Activated T-cell treated with anti-CD3 and anti-CD28 coated beads for 24 hours (primary cell): ENCODE data around the gene HIP1.
"Not testable (repeated sequence)": the region's sequence is repeated elsewhere in the genome, so short reads cannot be mapped to it uniquely, and the experiment has no call there.

Experiments used
- DNase-seq: peaks from one replicate; pipeline ENCODE4 v3.0.0-alpha.2; 2020; ENCODE audit warnings: low read depth

The HIP1 gene

DNA sequence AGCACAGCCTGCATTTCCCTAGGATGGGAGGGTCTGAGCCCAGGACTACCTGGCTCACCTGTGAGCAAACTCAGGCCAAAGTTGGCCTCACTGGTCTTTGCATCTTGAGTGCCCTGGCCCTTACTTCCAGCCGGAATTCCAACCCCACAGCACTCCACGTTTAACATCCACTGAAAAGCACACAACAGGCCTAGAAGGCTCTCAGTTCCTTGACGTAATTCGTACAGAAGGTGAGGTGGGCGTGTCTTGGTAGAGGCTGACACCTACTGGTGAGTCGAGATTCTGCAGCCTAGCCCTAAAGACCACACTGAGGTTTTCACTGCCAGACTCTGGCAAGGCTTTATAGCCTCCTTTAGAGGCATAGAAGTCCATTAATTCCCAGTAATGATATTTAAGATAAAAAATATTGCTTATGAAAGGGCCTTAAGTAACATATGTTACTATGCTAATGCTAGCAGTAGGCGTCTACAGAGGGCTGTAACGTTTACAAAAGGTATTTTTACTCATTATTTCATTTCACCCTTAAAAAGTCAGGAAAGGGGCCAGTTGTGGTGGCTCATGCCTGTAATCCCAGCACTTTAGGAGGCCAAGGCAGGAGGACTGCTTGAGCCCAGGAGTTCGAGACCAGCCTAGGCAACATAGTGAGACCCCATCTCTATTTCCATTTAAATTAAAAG is 95.8 kb downstream of the HIP1 start:
- DNase-seq = peak; percentile 49

GRCh38 chr7:75640201-75640600 is 98.5 kb downstream of the HIP1 start:
- DNase-seq = no peak

GRCh38 chr7:75639886-75640190 is 98.9 kb downstream of the HIP1 start:
- DNase-seq = no peak

- DNase-seq = peak; percentile 8
These were observed 99.5 kb downstream of the HIP1 start for GRCh38 chr7:75639071-75639885.

DNA sequence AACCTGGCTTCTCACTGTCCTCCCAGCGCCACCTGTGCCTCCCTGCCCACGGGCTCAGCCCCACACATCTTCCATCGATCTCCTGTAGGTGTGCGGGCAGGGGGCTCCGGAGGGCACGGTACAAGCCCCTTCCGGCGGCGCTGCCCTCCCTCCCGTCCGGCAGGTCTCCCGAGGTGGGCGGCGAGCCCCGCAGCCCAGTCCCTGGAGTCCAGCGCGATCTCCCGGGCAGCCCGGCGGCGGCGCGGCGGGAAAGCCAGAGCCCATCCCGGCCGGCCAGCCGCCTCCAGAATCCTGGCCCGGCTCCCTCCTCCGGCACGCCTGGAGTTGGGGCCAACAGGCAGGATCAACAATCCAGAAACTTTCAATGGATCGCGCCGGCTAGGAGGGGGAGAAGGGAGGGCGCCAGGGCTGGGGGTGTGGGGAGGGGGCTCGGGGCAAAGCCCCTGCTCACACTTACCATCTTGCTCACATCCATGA is 100.1 kb downstream of the HIP1 start:
- no peak for DNase-seq

GRCh38 chr7:75637854-75638593 is 100.7 kb downstream of the HIP1 start:
- DNase-seq = no peak

DNA sequence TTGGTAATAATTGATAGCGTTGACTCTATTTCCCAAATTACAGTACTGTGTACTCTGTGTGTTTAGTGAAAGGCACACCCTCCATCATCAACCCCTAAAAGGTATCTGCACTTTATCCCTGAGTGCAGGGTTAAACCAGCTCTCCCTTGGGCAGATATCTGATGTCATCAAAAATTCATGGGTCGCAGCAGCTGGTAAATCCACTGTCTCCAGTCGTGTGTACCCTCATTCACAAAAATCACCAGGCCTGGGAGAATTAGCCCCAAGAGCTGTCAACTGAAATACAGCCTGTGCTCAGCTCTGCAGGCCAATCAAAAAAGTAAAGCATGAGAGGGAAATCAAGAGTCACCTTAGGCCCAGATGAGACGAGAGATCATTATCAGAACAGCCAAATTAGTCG is 103.7 kb downstream of the HIP1 start:
- no peak for DNase-seq

DNA sequence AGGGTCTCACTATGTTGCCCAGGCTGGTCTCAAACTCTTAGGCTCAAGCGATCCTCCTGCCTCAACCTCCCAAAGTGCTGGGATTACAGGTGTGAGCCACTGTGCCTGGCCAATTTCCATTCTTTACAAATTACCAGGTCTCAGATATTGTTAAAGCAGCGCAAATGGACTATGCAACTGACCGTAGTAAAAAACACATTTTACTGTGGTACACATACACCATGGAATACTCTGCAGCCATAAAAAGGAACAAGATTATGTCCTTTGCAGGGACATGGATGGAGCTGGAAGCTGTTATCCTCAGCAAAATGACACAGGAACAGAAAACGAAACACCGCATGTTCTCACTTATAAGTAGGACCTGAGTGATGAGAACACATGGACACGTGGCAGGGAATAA is 106.2 kb downstream of the HIP1 start:
- not testable (repeated sequence) for DNase-seq

- no peak for DNase-seq
These were observed 107.0 kb downstream of the HIP1 start for GRCh38 chr7:75631711-75632110.

GRCh38 chr7:75630549-75630948 is 108.2 kb downstream of the HIP1 start:
- DNase-seq = no peak

DNA sequence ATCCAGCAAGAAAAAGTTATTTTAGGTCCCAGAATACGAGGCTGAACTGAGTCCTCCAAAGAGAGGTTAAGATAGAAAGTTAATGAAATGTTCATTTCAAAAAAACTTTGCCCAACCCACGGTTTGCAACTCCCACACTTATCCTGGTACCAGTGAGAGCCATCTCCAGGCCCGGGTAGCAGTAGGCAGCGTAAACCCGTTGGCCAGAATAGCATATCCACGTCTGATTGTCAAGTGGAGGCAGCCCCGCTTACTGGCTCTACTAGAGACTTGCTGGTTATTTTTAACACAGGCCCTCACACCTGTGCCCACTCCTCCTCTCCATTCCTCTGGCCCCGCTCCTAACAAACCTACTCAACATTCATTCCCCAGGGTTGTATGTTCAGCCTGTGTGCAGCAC is 109.7 kb downstream of the HIP1 start:
- no peak for DNase-seq

GRCh38 chr7:75628055-75628454 is 110.7 kb downstream of the HIP1 start:
- no peak for DNase-seq

- DNase-seq = no peak
These were observed 111.8 kb downstream of the HIP1 start for GRCh38 chr7:75626954-75627353.

- DNase-seq = no peak
These were observed 112.9 kb downstream of the HIP1 start for GRCh38 chr7:75625868-75626267.

DNA sequence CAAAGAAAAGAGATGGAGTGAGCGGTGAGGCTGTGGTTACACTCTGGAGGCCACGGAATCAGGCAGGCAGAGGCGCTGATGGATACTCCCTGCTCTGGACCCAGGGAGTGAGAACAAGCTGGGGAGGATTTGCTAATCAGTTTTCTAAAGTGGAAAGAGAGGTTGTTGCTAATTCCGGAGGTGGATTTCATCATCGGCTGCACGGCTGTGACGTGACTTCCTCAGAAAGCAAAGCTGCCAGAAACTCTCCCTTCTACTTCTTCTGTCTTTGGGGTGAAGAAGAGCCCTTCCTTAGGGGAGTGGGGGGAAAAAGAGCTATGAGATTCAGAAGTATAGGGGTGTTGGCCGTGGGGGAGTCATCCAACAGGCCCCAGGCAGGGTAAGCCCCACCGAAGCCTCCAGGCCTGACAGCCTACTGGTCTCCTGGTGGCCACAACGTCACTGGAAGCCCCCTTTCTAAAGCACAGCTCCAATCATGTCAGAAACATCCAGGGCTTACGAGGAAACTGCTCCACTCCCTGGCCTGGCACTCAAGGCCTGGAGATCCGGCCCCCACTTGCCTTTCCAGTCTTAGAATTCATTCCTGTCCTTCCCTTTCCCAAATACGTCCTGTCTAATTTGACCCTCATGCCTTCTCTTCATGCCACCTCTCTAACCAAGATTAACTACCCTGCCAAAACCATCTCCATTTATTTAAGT is 114.5 kb downstream of the HIP1 start:
- DNase-seq = no peak

DNA sequence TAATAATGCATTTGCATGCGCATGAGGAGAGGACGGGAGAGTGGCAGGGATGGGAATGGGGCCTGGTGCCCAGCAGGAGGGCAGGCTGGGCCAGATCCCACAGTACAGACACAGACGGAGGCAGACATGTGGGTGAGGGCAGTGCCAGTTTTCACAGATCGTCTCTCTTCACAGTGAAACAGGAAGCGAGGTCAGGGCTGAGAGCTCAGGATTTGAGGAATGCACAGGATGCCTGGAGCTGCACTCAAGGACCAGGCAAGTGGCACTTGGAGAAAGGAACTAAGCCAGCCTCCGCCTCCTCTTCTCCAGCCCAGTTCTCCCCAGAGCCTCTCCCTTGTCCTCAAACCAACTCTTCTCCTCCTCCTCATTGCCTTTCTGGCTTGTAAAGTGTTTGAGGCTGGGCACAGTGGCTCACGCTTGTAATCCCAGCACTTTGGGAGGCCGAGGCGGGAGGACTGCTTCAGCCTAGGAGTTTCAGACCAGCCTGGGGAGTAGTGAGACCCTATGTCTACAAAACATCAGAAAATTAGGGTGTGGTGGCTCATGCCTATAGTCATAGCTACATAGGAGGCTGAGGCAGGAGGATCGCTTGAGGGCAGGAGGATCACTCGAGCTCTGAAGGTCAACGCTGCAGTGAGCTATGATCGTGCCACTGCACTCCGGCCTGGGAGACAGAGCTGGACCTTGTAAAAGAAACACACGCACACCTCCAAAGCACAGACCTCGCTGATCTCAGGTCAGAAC is 115.2 kb downstream of the HIP1 start:
- DNase-seq = no peak

GRCh38 chr7:75621124-75621523 is 117.6 kb downstream of the HIP1 start:
- DNase-seq = no peak

- DNase-seq = no peak
These were observed 119.1 kb downstream of the HIP1 start for GRCh38 chr7:75619636-75620035.

GRCh38 chr7:75617634-75618234 is 121.0 kb downstream of the HIP1 start:
- DNase-seq = peak; percentile 22

DNA sequence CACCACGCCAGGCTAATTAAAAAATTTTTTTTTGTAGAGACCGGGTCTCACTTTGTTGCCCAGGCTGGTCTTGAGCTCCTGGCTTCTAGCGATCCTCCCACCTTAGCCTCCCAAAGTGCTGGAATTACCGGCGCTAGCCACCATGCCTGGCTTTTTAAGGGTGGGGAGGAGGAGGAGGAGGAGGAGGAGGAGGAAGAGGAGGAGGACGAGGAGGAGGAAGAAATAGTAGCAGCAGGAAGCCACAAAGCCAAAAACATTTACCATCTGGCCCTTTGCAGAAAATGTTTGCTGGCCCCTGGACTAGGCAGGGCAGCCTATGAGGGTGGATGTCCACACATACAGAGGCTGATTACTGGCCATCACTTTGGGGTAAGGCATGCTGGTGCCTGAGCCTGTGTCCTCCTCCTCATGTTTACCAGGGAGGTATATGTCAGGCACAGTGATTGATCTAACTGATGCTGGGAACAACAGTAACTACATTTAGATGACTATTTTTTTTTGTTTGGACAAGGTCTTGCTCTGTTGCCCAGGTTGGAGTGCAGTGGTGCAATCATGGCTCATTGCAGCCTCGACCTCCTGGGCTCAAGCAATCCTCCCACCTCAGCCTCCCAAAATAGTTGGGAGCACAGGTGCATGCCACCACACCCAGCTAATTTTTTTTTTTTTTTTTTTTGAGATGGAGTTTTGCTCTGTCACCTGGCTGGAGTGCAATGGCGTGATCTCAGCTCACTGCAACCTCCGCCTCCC is 122.1 kb downstream of the HIP1 start:
- no peak for DNase-seq

DNA sequence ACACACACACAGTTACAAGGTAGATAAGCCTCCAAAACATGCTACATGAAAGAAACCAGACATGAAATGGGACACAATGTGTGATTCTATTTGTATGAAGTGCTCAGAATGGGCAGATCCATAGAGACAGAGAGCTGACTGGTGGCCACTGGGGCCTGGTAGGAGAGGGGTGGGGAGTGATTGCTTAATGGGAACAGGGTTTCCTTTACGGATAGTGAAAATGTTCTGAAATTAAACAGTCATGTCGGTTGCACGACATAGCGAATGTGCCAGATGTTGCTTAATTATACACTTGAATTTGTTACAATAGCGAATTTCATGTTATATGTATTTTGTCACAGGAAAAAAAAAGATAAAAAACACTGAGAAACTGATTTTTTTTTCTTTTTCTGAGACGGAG is 124.3 kb downstream of the HIP1 start:
- DNase-seq = no peak
